IMR-90 (cell line): ENCODE results near the gene BRAP. TPM values are rescaled to one million over a fixed set of nuclear protein-coding genes. Genes with fewer than 3 reads are reported as not detected.
"Not testable (repeated sequence)": the region's sequence is repeated elsewhere in the genome, so short reads cannot be mapped to it uniquely, and the experiment has no call there.

Experiments
- ATAC-seq: fragments of 200-7000 bp; cut with Tn5 transposase; 2 replicates; pipeline ENCODE4 v1.9.1; 2020; ENCODE audit warnings: low read depth, mild to moderate bottlenecking, moderate library complexity
- BruUV-seq: library from RNA; stranded (reverse); fragments of 400-500 nt; replicated peaks from 2 replicates; lab custom pipeline; 2021; lab: Mats Ljungman, UMichigan
- CTCF ChIA-PET: fragments of 300-600 bp; formaldehyde crosslinking; extraction: SDS; loops from one replicate; lab custom pipeline; 2021; ENCODE audit warnings: antibody characterized with exemption; lab: Yijun Ruan, JAX
- POLR2A ChIA-PET: fragments of 300-600 bp; sonication (Branson Sonifier 250); formaldehyde crosslinking; loops from one replicate; lab custom pipeline; 2022; ENCODE audit warnings: antibody characterized with exemption; ENCODE audit not compliant: unreplicated experiment; lab: Charles Lee
- DNase-seq: peaks from one replicate; pipeline ENCODE4 v3.0.0; 2013
- H2AFZ ChIP-seq: replicated peaks from 2 replicates; pipeline ENCODE3; 2013; ENCODE audit warnings: low read length, mild to moderate bottlenecking; ENCODE audit not compliant: poor library complexity
- H2AK5ac ChIP-seq: 2 replicates; pipeline ENCODE4 v1.6.1; 2013; ENCODE audit warnings: low read depth, low read length, inconsistent platforms
- H2AK9ac ChIP-seq: replicated peaks from 2 replicates; pipeline ENCODE3; 2013; ENCODE audit warnings: mild to moderate bottlenecking, low read depth, low read length, moderate library complexity; ENCODE audit not compliant: poor library complexity
- H2BK120ac ChIP-seq: 2 replicates; pipeline ENCODE4 v1.6.1; 2013; ENCODE audit warnings: low read depth, low read length, inconsistent platforms
- H2BK15ac ChIP-seq: 3 replicates; pipeline ENCODE4 v1.6.1; 2013; ENCODE audit warnings: low read depth, low read length, inconsistent platforms
- H2BK20ac ChIP-seq: 2 replicates; pipeline ENCODE4 v1.6.1; 2013; ENCODE audit warnings: low read depth, mild to moderate bottlenecking, inconsistent platforms, low read length, moderate library complexity
- H2BK5ac ChIP-seq: 2 replicates; pipeline ENCODE4 v1.6.1; 2013; ENCODE audit warnings: mild to moderate bottlenecking, low read depth, low read length, inconsistent platforms; ENCODE audit not compliant: poor library complexity, severe bottlenecking
- H3K14ac ChIP-seq: replicated peaks from 2 replicates; pipeline ENCODE4 v1.6.1; 2013; ENCODE audit warnings: low read depth, low read length, inconsistent platforms
- H3K18ac ChIP-seq: 2 replicates; pipeline ENCODE4 v1.6.1; 2013; ENCODE audit warnings: low read depth, low read length, control low read depth
- H3K23ac ChIP-seq: 2 replicates; pipeline ENCODE4 v1.6.1; 2013; ENCODE audit warnings: low read depth, low read length, inconsistent platforms
- H3K27ac ChIP-seq: 2 replicates; pipeline ENCODE4 v1.5.1; 2013; ENCODE audit warnings: mild to moderate bottlenecking, control low read depth, low read length; ENCODE audit not compliant: insufficient read depth
- H3K27me3 ChIP-seq: 2 replicates; pipeline ENCODE4 v1.6.1; 2013; ENCODE audit warnings: low read length; ENCODE audit not compliant: control insufficient read depth, insufficient read depth
- H3K36me3 ChIP-seq: 2 replicates; pipeline ENCODE4 v1.6.1; 2013; ENCODE audit warnings: low read length, mixed read lengths; ENCODE audit not compliant: control insufficient read depth, insufficient read depth
- H3K4ac ChIP-seq: 2 replicates; pipeline ENCODE4 v1.6.1; 2013; ENCODE audit warnings: low read depth, low read length, inconsistent platforms
- H3K4me1 ChIP-seq: 2 replicates; pipeline ENCODE4 v1.6.1; 2013; ENCODE audit warnings: low read length, mixed read lengths; ENCODE audit not compliant: control insufficient read depth, insufficient read depth
- H3K4me2 ChIP-seq: 2 replicates; pipeline ENCODE4 v1.6.1; 2013; ENCODE audit warnings: low read depth, mild to moderate bottlenecking, control low read depth, low read length, moderate library complexity
- H3K4me3 ChIP-seq: 2 replicates; pipeline ENCODE4 v1.5.1; 2013; ENCODE audit warnings: low read depth, mild to moderate bottlenecking, control low read depth, low read length, moderate library complexity; ENCODE audit not compliant: insufficient read depth
- H3K56ac ChIP-seq: 2 replicates; pipeline ENCODE4 v1.6.1; 2013; ENCODE audit warnings: low read length, inconsistent platforms; ENCODE audit not compliant: insufficient read depth; ENCODE audit errors: extremely low read depth
- H3K79me1 ChIP-seq, 2 experiments: 2 replicates each; pipeline ENCODE4 v1.6.1; 2013; ENCODE audit warnings: low read length in 2 of 2, inconsistent platforms in 1 of 2, low read depth in 1 of 2
- H3K9ac ChIP-seq: 2 replicates; pipeline ENCODE4 v1.6.1; 2013; ENCODE audit warnings: low read depth, low read length, control low read depth
- H3K9me1 ChIP-seq: 2 replicates; pipeline ENCODE4 v1.6.1; 2013; ENCODE audit warnings: low read length, inconsistent platforms; ENCODE audit not compliant: insufficient read depth
- H3K9me3 ChIP-seq: 2 replicates; pipeline ENCODE4 v1.6.1; 2013; ENCODE audit warnings: low read length; ENCODE audit not compliant: control insufficient read depth, insufficient read depth
- H4K20me1 ChIP-seq: 2 replicates; pipeline ENCODE4 v1.6.1; 2013; ENCODE audit warnings: low read length, inconsistent platforms; ENCODE audit not compliant: insufficient read depth
- H4K5ac ChIP-seq: 2 replicates; pipeline ENCODE4 v1.6.1; 2013; ENCODE audit warnings: mild to moderate bottlenecking, low read depth, low read length, control low read depth
- H4K8ac ChIP-seq, 2 experiments: 2 replicates each; pipeline ENCODE4 v1.6.1; 2013; ENCODE audit warnings: low read depth in 2 of 2, low read length in 2 of 2, control low read depth in 1 of 2, inconsistent platforms in 1 of 2
- H4K91ac ChIP-seq: 2 replicates; pipeline ENCODE4 v1.6.1; 2013; ENCODE audit warnings: low read depth, low read length, inconsistent platforms; ENCODE audit not compliant: insufficient read depth
- WGBS, 2 experiments: methylation state at CpG; one replicate each; pipeline versions ENCODE4 v1.1.5 to v1.1.7; 2013; ENCODE audit warnings: missing lambda C conversion rate in 2 of 2; ENCODE audit not compliant: insufficient read length in 1 of 2; ENCODE audit errors: extremely low coverage in 2 of 2; 5-methylcytosine and 5-hydroxymethylcytosine counted together
- dilution Hi-C: fragments of 300-500 bp; cut with HindIII; formaldehyde crosslinking; loops from one replicate; pipeline ENCODE4 v1.14.3; 2018; ENCODE audit warnings: low sequenced_read_pairs; ENCODE audit not compliant: unreplicated experiment
- in situ Hi-C: fragments of 300-500 bp; cut with MboI; formaldehyde crosslinking; loops from 3 replicates; pipeline ENCODE4 v1.14.3; 2019; ENCODE audit warnings: low sequenced_read_pairs, inconsistent platforms, mixed read lengths
- intact Hi-C: fragments of 100-400 bp; cut with micrococcal nuclease; formaldehyde crosslinking; loops from 2 replicates; pipeline ENCODE4 v1.10.0; 2022
- polyA plus RNA-seq, 3 experiments: library from polyadenylated mRNA; depleted of rRNA; stranded (reverse); fragments of >200 nt; gene quantifications; 2 replicates each; pipeline ENCODE4 v1.2.3, GENCODE V29; 2012; ENCODE audit warnings: low replicate concordance in 1 of 3
- total RNA-seq: library from RNA; depleted of rRNA; stranded (reverse); fragments of >200 nt; gene quantifications from 2 replicates; pipeline ENCODE4 v1.2.3, GENCODE V29; 2012

BRAP gene
- total and polyA plus RNA-seq, 2 of the 4 experiments (the other 2 are of a cell fraction) = 10.3 to 17.2 TPM

- H2AK9ac ChIP-seq, H3K27me3 ChIP-seq, H3K9me1 ChIP-seq, POLR2A ChIA-PET, H2BK5ac ChIP-seq, BruUV-seq, CTCF ChIA-PET, ATAC-seq, H2AK5ac ChIP-seq, H2BK120ac ChIP-seq, H4K91ac ChIP-seq, H4K20me1 ChIP-seq, H3K4me1 ChIP-seq, DNase-seq, H3K27ac ChIP-seq, H2AFZ ChIP-seq, H3K18ac ChIP-seq, H4K5ac ChIP-seq, H3K9me3 ChIP-seq, H2BK20ac ChIP-seq, in situ Hi-C loops, dilution Hi-C loops, H3K14ac ChIP-seq, H2BK15ac ChIP-seq: not testable (repeated sequence)
- peaks cover 20% of the 10 kb centered on the region for H3K36me3 ChIP-seq
- peaks cover 22 to 46% of the 10 kb centered on the region in 2 experiments for H3K79me1 ChIP-seq
- H4K8ac ChIP-seq = peak overlapping the region; percentile 56 to 78; a peak in 3 of 4 replicates
- peak overlapping the region; percentile 97 for H3K4me3 ChIP-seq
- intact Hi-C loops = loop anchor here (5.0 kb wide), 1 partner anchor 128 kb away; no protein-coding TSS in a partner anchor
- H3K23ac ChIP-seq = peak overlapping the region; percentile 82; the same call in 1 of the 2 replicates
- WGBS, 2 experiments = 80% methylated on average over 1 of the region's 13 CpGs; no CpG with 5 or more reads in 1 of the 2 experiments
- peak overlapping the region; percentile 80; the same call in 1 of the 2 replicates for H3K4ac ChIP-seq
- peak overlapping the region; percentile 87; the same call in 1 of the 2 replicates for H3K9ac ChIP-seq
- H3K56ac ChIP-seq = 0 out of 2 replicates have a peak overlapping the region, but pooled peaks have one; percentile 20
- H3K4me2 ChIP-seq = peak overlapping the region; percentile 95
Observed at GRCh38 chr12:111684485-111685198, 1.1 kb downstream of the BRAP start.
